Measurements from ENCODE around the gene HOXC11. TPM values are rescaled to one million over a fixed set of nuclear protein-coding genes. Genes with fewer than 3 reads are reported as not detected.

The HOXC11 gene
- total and polyA plus RNA-seq, 2 of the 4 experiments (the other 2 are of a cell fraction), result not detected

DNA sequence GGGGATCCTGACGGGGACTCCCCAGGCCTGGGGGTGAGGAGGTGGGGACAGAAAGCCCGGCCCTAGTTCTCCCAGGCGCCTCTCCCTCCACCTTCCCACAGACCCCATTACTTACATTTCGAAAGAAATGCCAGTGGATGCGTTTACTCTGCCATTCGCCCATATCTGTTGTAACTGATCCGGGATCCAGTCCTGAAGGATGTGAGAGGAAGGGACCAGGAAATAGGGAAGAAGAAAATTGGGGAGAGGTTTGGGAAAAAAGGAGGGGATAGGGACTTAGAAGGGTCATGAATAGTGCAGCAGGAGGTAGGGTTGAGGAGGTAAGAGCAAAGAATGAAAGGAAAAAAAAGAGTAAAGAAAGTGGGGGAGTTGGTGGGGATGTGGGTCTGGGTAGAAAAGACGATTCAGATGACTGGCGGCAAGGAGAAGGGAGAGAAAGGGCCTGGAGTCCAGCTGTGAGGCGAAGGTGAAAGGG is 17.1 kb upstream of the HOXC11 start:
- H3K4ac ChIP-seq (ENCODE audit: low read depth, low read length), result no peak overlapping the region
- H2AK5ac ChIP-seq (ENCODE audit: low read depth, low read length), result no peak overlapping the region
- H3K36me3 ChIP-seq (ENCODE audit: control insufficient read depth, insufficient read depth, low read length), result no peaks in the 10 kb centered on the region
- no peak overlapping the region for H2BK5ac ChIP-seq (ENCODE audit: low read depth, low read length, poor library complexity, severe bottlenecking)
- H2BK15ac ChIP-seq (ENCODE audit: low read depth, low read length), result no peak overlapping the region
- H2AFZ ChIP-seq (replicated peaks; ENCODE audit: low read length, poor library complexity), result no peak overlapping the region
- POLR2A ChIA-PET (ENCODE audit: unreplicated experiment), result no interaction called here
- H3K14ac ChIP-seq (replicated peaks; ENCODE audit: low read depth, low read length), result no peak overlapping the region
- WGBS, 2 experiments (ENCODE audit: extremely low coverage in 2 of 2, insufficient read length in 1 of 2), result 3 to 100% methylated on average over 1 to 3 of the region's 10 CpGs
- intact Hi-C loops (cut with micrococcal nuclease) (no loop called here), dilution Hi-C loops (cut with HindIII; ENCODE audit: low sequenced_read_pairs, unreplicated experiment) (no loop called here), in situ Hi-C loops (cut with MboI; ENCODE audit: low sequenced_read_pairs) (no loop called here)
- TF ChIP-seq RCOR1 (IDR thresholded peaks at IDR 0.05; ENCODE audit: insufficient replicate concordance, low read length) (no peak), SMC3 (IDR thresholded peaks at IDR 0.05; ENCODE audit: low read depth, low read length) (no peak), CTCF (conservative IDR thresholded peaks at IDR 0.05; ENCODE audit: low read depth, low read length) (no peak), MXI1 (IDR thresholded peaks at IDR 0.05; ENCODE audit: borderline replicate concordance, low read depth, low read length) (no peak), RAD21 (IDR thresholded peaks at IDR 0.05; ENCODE audit: low read length) (no peak), CEBPB (IDR thresholded peaks at IDR 0.05; ENCODE audit: low read depth, low read length) (no peak), MAZ (IDR thresholded peaks at IDR 0.05; ENCODE audit: borderline replicate concordance, low read depth, low read length) (no peak), NFE2L2 (IDR thresholded peaks at IDR 0.05; ENCODE audit: low read depth, low read length) (no peak), RFX5 (IDR thresholded peaks at IDR 0.05; ENCODE audit: low read depth, low read length) (no peak), POLR2A (IDR thresholded peaks at IDR 0.05; ENCODE audit: low read depth, low read length) (no peak), CHD1 (IDR thresholded peaks at IDR 0.05; ENCODE audit: low read depth, low read length) (no peak), FOS (IDR thresholded peaks at IDR 0.05; ENCODE audit: low read depth, low read length) (no peak)
- TF ChIP-seq, protein P1, sequence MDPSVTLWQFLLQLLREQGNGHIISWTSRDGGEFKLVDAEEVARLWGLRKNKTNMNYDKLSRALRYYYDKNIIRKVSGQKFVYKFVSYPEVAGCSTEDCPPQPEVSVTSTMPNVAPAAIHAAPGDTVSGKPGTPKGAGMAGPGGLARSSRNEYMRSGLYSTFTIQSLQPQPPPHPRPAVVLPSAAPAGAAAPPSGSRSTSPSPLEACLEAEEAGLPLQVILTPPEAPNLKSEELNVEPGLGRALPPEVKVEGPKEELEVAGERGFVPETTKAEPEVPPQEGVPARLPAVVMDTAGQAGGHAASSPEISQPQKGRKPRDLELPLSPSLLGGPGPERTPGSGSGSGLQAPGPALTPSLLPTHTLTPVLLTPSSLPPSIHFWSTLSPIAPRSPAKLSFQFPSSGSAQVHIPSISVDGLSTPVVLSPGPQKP (IDR thresholded peaks at IDR 0.05; ENCODE audit: borderline replicate concordance, low read depth, low read length), result no peak
- H4K91ac ChIP-seq (ENCODE audit: insufficient read depth, low read depth, low read length), result no peak overlapping the region
- H3K4me2 ChIP-seq (ENCODE audit: low read depth, low read length), result no peak overlapping the region
- H3K18ac ChIP-seq (ENCODE audit: low read depth, low read length), result no peak overlapping the region
- H2AK9ac ChIP-seq (replicated peaks; ENCODE audit: low read depth, low read length, poor library complexity), result no peak overlapping the region
- H3K4me1 ChIP-seq (ENCODE audit: control insufficient read depth, insufficient read depth, low read length), result no peaks in the 10 kb centered on the region
- H3K9me1 ChIP-seq (ENCODE audit: insufficient read depth, low read length), result no peaks in the 10 kb centered on the region
- H4K20me1 ChIP-seq (ENCODE audit: insufficient read depth, low read length), result no peaks in the 10 kb centered on the region
- H4K5ac ChIP-seq (ENCODE audit: low read depth, low read length), result no peak overlapping the region
- no peak overlapping the region for H4K8ac ChIP-seq (ENCODE audit: low read depth in 2 of 2, low read length in 2 of 2)
- H3K27ac ChIP-seq (ENCODE audit: insufficient read depth, low read length), result no peak overlapping the region
- H2BK120ac ChIP-seq (ENCODE audit: low read depth, low read length), result no peak overlapping the region
- no peak overlapping the region for H3K9ac ChIP-seq (ENCODE audit: low read depth, low read length)
- H3K79me1 ChIP-seq (ENCODE audit: low read depth in 1 of 2, low read length in 2 of 2), result no peaks in the 10 kb centered on the region
- H3K9me3 ChIP-seq (ENCODE audit: control insufficient read depth, insufficient read depth, low read length), result peaks cover 4% of the 10 kb centered on the region
- CTCF ChIA-PET, result no interaction called here
- no peak overlapping the region for H2BK20ac ChIP-seq (ENCODE audit: low read depth, low read length)
- no peak overlapping the region for H3K4me3 ChIP-seq (ENCODE audit: insufficient read depth, low read depth, low read length)
- DNase-seq (no peak), ATAC-seq (ENCODE audit: low read depth) (no peak)
- BruUV-seq (replicated peaks), result no TSS peak
- H3K27me3 ChIP-seq (ENCODE audit: control insufficient read depth, insufficient read depth, low read length), result peaks cover 96% of the 10 kb centered on the region
- no peak overlapping the region for H3K23ac ChIP-seq (ENCODE audit: low read depth, low read length)
- H3K56ac ChIP-seq (ENCODE audit: extremely low read depth, insufficient read depth, low read length), result no peak overlapping the region
